NCI-H1092 (cell line): ENCODE data around the gene NPY4R.
"Not testable (repeated sequence)": the region's sequence is repeated elsewhere in the genome, so short reads cannot be mapped to it uniquely, and the experiment has no call there.

ENCODE experiments used
- DNase-seq: peaks from one replicate; lab custom pipeline; 2025; lab: John Stamatoyannopoulos, UW

NPY4R gene

DNA sequence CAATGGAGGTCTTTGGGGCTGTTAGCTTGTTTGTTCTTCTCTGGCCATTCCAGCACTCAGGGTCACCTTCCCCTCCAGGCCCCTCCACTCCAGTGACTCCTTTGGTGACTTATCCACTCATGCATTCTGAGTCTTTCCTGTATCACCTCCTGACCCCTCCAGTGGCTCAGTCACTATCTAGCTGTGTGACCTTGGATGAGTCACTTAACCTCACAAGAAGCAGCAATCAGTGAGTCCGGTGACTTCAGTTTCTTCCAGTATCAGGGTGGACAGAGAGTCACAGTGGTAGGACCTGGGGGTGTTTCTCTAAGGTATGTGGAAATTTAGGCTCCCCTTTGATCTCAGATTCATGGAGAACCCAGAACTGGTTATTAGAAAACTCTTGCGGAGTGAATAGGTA lies 9.8 kb downstream of the NPY4R start:
- not testable (repeated sequence) for DNase-seq

DNA sequence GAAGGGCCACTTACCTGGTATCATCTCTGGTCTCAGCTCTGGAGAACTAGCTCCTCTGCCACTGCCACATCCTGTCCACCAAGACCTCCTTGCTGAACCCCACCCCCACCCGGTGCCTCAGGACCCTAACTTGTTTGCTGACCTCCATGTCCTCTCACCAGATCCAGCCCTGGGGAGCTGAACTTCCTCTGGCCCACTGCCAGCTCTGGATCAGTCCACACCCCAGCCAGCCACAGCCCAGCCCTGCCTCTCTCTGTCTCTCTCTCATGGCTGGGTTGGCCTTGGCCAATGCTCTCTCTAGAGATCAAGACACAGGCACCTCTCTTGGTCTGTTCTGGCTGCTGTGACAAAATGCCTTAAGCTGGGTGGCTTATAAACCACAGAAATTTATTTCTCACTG lies 14.4 kb downstream of the NPY4R start:
- not testable (repeated sequence) for DNase-seq

DNA sequence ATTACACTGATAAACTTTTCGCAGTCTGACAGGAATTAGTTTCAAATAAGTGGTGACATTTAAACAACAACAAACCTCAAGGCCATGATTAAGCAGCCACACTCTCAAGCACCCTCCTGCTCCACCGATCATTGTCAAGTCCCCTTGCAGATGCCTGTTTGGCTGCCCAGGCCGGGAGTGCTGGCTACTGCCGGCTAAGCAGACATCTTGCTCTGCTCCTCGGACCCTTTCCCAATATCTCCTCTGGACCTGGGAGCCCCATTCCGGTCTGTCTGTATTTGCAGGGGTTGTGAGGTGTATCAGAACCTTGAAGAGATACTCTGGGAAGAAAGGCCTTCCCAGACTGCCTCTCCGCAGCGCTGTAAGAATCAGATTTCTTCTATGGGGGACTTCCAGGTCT lies 14.9 kb downstream of the NPY4R start:
- DNase-seq = not testable (repeated sequence)

- DNase-seq = not testable (repeated sequence)
Measured at GRCh38 chr10:46447439-46447838, 18.3 kb downstream of the NPY4R start.

GRCh38 chr10:46445389-46446122 lies 20.2 kb downstream of the NPY4R start:
- DNase-seq = not testable (repeated sequence)

DNA sequence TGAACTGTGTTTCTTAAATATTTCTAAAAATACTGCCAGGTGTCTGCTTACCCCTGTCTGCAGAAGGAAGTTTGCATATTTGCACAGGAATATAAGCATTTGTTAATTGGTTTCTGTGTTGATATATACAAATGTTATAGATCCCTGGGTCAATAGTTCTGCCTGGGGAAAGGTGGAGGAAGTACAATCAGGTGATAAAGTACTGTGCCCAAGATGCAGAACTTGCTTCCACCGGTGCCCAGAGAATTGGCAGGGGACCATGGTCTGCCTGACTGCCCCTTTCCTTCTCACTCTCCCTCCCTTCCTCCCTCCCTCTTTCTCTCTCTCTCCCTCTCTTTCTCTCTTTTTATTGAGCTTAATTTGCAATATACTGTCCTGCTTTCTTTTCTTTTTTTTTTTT lies 22.3 kb downstream of the NPY4R start:
- not testable (repeated sequence) for DNase-seq

- not testable (repeated sequence) for DNase-seq
Measured at GRCh38 chr10:46442706-46443275, 23.0 kb downstream of the NPY4R start.

DNA sequence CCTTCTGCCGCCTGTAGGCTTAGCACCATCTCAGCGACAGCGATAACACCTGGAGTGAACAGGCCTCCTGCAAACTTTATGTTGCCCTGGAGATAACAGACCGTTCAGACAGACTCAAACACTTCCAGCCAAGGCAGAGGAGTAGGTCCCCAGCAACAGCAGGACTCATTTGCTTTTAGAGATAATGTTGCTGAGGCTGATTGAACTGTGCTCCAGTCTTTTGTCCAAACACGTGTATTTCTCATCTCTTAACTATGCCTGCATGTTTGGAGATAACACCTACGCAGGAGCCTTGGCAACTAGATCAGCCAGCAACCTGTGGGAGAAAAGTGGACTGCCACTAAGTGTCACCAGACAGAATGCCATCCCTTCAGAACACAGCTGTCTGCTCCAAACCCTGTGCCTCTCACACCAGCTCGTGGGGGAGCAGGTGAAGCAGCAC lies 23.9 kb downstream of the NPY4R start:
- DNase-seq = not testable (repeated sequence)

- DNase-seq = not testable (repeated sequence)
Measured at GRCh38 chr10:46440942-46441341, 24.8 kb downstream of the NPY4R start.

DNA sequence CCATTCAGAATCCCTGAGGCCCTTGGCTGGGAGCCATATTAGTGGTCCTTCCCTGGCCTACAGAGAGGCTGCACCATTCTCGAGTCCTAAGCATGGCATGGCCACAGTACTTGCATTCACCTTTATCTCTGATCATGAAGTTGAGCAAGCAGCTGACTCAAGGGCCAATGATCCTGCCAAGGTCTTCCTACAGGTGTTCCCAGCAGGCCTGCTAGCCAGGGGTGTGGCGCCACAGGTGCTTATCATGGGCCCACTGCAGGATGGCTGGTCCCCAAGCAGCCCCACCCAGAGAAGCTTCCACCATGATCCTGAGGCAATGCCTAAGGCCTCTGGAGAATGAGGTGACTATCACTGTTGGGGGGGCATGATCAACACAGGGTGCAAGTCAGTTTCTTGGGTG lies 42.2 kb downstream of the NPY4R start:
- DNase-seq = not testable (repeated sequence)

DNA sequence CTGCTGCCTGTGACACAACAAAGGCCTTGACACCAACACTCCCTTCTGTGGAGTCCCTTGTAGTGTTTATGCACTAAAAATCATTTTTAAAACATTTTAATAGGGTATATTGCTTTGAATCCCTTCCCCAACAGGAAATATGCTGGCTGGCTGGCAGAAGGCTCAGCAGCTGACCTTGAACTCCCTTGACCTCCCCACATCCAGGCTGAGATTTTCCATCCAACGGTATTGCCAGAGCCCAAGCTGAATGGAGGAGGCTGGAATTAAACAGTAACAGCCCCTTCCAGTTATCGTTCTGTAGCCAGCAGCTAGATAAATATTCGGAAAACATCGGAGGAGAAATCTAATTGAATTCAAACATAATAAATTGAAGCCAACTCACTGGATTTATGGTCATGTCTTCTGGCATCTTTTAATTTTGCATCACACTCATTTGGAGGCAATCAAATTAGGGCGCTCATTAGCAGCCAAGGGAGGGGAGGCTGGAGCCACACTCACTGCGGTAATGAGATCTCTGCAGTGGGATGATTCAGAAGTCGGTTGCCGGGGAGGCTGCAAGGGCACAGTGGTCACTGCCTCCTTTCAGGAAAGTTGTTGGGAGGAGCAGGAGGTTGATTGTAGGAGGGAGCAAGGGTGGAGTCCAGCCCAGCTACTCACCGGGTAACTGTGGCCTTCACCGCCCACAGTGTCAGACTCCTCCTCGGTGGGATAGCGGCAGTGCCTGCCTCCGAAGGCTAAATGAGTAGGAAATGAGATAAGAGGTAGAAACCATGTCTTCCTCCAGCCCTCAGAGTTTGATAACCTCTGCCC lies 46.0 kb downstream of the NPY4R start:
- not testable (repeated sequence) for DNase-seq

GRCh38 chr10:46418283-46418682 lies 47.5 kb downstream of the NPY4R start:
- DNase-seq = not testable (repeated sequence)

GRCh38 chr10:46415291-46415690 lies 50.5 kb downstream of the NPY4R start:
- not testable (repeated sequence) for DNase-seq

- DNase-seq = not testable (repeated sequence)
Measured at GRCh38 chr10:46412665-46413064, 53.1 kb downstream of the NPY4R start.

DNA sequence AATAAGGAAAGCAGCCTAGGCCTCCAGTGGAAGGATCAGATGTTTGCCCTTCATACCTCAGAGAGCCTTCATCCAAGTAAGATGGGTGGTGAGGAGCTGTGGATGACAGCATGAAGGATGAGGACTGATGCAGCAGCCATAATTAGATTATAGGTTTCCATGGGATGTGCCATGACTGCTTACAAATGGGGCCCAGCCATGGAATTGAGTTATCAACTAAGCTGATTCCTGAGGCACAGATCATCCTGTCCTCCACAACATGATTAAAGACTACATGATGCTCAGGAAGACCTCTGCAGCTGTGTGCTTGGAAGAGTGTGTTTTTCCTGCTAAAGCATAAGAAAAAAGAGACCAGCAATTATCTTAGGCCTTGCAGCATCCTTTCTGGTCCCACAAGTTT lies 54.6 kb downstream of the NPY4R start:
- DNase-seq = not testable (repeated sequence)
